IMR-90 (cell line): Measurements from ENCODE around the gene TSPO. TPM values are rescaled to one million over a fixed set of nuclear protein-coding genes. Genes with fewer than 3 reads are reported as not detected.

ENCODE experiments used
- ATAC-seq: fragments of 200-7000 bp; cut with Tn5 transposase; 2 replicates; pipeline ENCODE4 v1.9.1; 2020; ENCODE audit warnings: low read depth, mild to moderate bottlenecking, moderate library complexity
- BruUV-seq: library from RNA; stranded (reverse); fragments of 400-500 nt; replicated peaks from 2 replicates; lab custom pipeline; 2021; lab: Mats Ljungman, UMichigan
- CTCF ChIA-PET: fragments of 300-600 bp; formaldehyde crosslinking; extraction: SDS; loops from one replicate; lab custom pipeline; 2021; ENCODE audit warnings: antibody characterized with exemption; lab: Yijun Ruan, JAX
- POLR2A ChIA-PET: fragments of 300-600 bp; sonication (Branson Sonifier 250); formaldehyde crosslinking; loops from one replicate; lab custom pipeline; 2022; ENCODE audit warnings: antibody characterized with exemption; ENCODE audit not compliant: unreplicated experiment; lab: Charles Lee
- DNase-seq: peaks from one replicate; pipeline ENCODE4 v3.0.0; 2013
- H2AFZ ChIP-seq: replicated peaks from 2 replicates; pipeline ENCODE3; 2013; ENCODE audit warnings: low read length, mild to moderate bottlenecking; ENCODE audit not compliant: poor library complexity
- H2AK5ac ChIP-seq: 2 replicates; pipeline ENCODE4 v1.6.1; 2013; ENCODE audit warnings: low read depth, low read length, inconsistent platforms
- H2AK9ac ChIP-seq: replicated peaks from 2 replicates; pipeline ENCODE3; 2013; ENCODE audit warnings: mild to moderate bottlenecking, low read depth, low read length, moderate library complexity; ENCODE audit not compliant: poor library complexity
- H2BK120ac ChIP-seq: 2 replicates; pipeline ENCODE4 v1.6.1; 2013; ENCODE audit warnings: low read depth, low read length, inconsistent platforms
- H2BK15ac ChIP-seq: 3 replicates; pipeline ENCODE4 v1.6.1; 2013; ENCODE audit warnings: low read depth, low read length, inconsistent platforms
- H2BK20ac ChIP-seq: 2 replicates; pipeline ENCODE4 v1.6.1; 2013; ENCODE audit warnings: low read depth, mild to moderate bottlenecking, inconsistent platforms, low read length, moderate library complexity
- H2BK5ac ChIP-seq: 2 replicates; pipeline ENCODE4 v1.6.1; 2013; ENCODE audit warnings: mild to moderate bottlenecking, low read depth, low read length, inconsistent platforms; ENCODE audit not compliant: poor library complexity, severe bottlenecking
- H3K14ac ChIP-seq: replicated peaks from 2 replicates; pipeline ENCODE4 v1.6.1; 2013; ENCODE audit warnings: low read depth, low read length, inconsistent platforms
- H3K18ac ChIP-seq: 2 replicates; pipeline ENCODE4 v1.6.1; 2013; ENCODE audit warnings: low read depth, low read length, control low read depth
- H3K23ac ChIP-seq: 2 replicates; pipeline ENCODE4 v1.6.1; 2013; ENCODE audit warnings: low read depth, low read length, inconsistent platforms
- H3K27ac ChIP-seq: 2 replicates; pipeline ENCODE4 v1.5.1; 2013; ENCODE audit warnings: mild to moderate bottlenecking, control low read depth, low read length; ENCODE audit not compliant: insufficient read depth
- H3K27me3 ChIP-seq: 2 replicates; pipeline ENCODE4 v1.6.1; 2013; ENCODE audit warnings: low read length; ENCODE audit not compliant: control insufficient read depth, insufficient read depth
- H3K36me3 ChIP-seq: 2 replicates; pipeline ENCODE4 v1.6.1; 2013; ENCODE audit warnings: low read length, mixed read lengths; ENCODE audit not compliant: control insufficient read depth, insufficient read depth
- H3K4ac ChIP-seq: 2 replicates; pipeline ENCODE4 v1.6.1; 2013; ENCODE audit warnings: low read depth, low read length, inconsistent platforms
- H3K4me1 ChIP-seq: 2 replicates; pipeline ENCODE4 v1.6.1; 2013; ENCODE audit warnings: low read length, mixed read lengths; ENCODE audit not compliant: control insufficient read depth, insufficient read depth
- H3K4me2 ChIP-seq: 2 replicates; pipeline ENCODE4 v1.6.1; 2013; ENCODE audit warnings: low read depth, mild to moderate bottlenecking, control low read depth, low read length, moderate library complexity
- H3K4me3 ChIP-seq: 2 replicates; pipeline ENCODE4 v1.5.1; 2013; ENCODE audit warnings: low read depth, mild to moderate bottlenecking, control low read depth, low read length, moderate library complexity; ENCODE audit not compliant: insufficient read depth
- H3K56ac ChIP-seq: 2 replicates; pipeline ENCODE4 v1.6.1; 2013; ENCODE audit warnings: low read length, inconsistent platforms; ENCODE audit not compliant: insufficient read depth; ENCODE audit errors: extremely low read depth
- H3K79me1 ChIP-seq, 2 experiments: 2 replicates each; pipeline ENCODE4 v1.6.1; 2013; ENCODE audit warnings: low read length in 2 of 2, inconsistent platforms in 1 of 2, low read depth in 1 of 2
- H3K9ac ChIP-seq: 2 replicates; pipeline ENCODE4 v1.6.1; 2013; ENCODE audit warnings: low read depth, low read length, control low read depth
- H3K9me1 ChIP-seq: 2 replicates; pipeline ENCODE4 v1.6.1; 2013; ENCODE audit warnings: low read length, inconsistent platforms; ENCODE audit not compliant: insufficient read depth
- H3K9me3 ChIP-seq: 2 replicates; pipeline ENCODE4 v1.6.1; 2013; ENCODE audit warnings: low read length; ENCODE audit not compliant: control insufficient read depth, insufficient read depth
- H4K20me1 ChIP-seq: 2 replicates; pipeline ENCODE4 v1.6.1; 2013; ENCODE audit warnings: low read length, inconsistent platforms; ENCODE audit not compliant: insufficient read depth
- H4K5ac ChIP-seq: 2 replicates; pipeline ENCODE4 v1.6.1; 2013; ENCODE audit warnings: mild to moderate bottlenecking, low read depth, low read length, control low read depth
- H4K8ac ChIP-seq, 2 experiments: 2 replicates each; pipeline ENCODE4 v1.6.1; 2013; ENCODE audit warnings: low read depth in 2 of 2, low read length in 2 of 2, control low read depth in 1 of 2, inconsistent platforms in 1 of 2
- H4K91ac ChIP-seq: 2 replicates; pipeline ENCODE4 v1.6.1; 2013; ENCODE audit warnings: low read depth, low read length, inconsistent platforms; ENCODE audit not compliant: insufficient read depth
- BHLHE40 ChIP-seq: fragments of 150-350 bp; IDR thresholded peaks from 2 replicates; pipeline ENCODE4 v1.6.1; 2016; ENCODE audit warnings: mild to moderate bottlenecking, low read depth, low read length
- CEBPB ChIP-seq: IDR thresholded peaks from 2 replicates; pipeline ENCODE4 v1.6.1; 2012; ENCODE audit warnings: low read depth, low read length, improper control_type of control experiment
- CHD1 ChIP-seq: IDR thresholded peaks from 2 replicates; pipeline ENCODE4 v1.6.1; 2012; ENCODE audit warnings: low read depth, low read length, improper control_type of control experiment
- CTCF ChIP-seq: conservative IDR thresholded peaks from 2 replicates; pipeline ENCODE4 v1.5.1; 2012; ENCODE audit warnings: mild to moderate bottlenecking, low read depth, low read length, improper control_type of control experiment
- ELK1 ChIP-seq: fragments of 150-350 bp; IDR thresholded peaks from 2 replicates; pipeline ENCODE4 v1.6.1; 2016; ENCODE audit warnings: low read depth, mild to moderate bottlenecking, low read length, moderate library complexity, borderline replicate concordance
- FOS ChIP-seq: fragments of 150-350 bp; IDR thresholded peaks from 2 replicates; pipeline ENCODE4 v1.6.1; 2016; ENCODE audit warnings: low read depth, low read length
- MAFK ChIP-seq: IDR thresholded peaks from 2 replicates; pipeline ENCODE4 v1.6.1; 2012; ENCODE audit warnings: low read depth, low read length, improper control_type of control experiment
- MAZ ChIP-seq: IDR thresholded peaks from 2 replicates; pipeline ENCODE4 v1.6.1; 2012; ENCODE audit warnings: low read depth, mild to moderate bottlenecking, low read length, improper control_type of control experiment, moderate library complexity, borderline replicate concordance
- MXI1 ChIP-seq: IDR thresholded peaks from 2 replicates; pipeline ENCODE4 v1.6.1; 2012; ENCODE audit warnings: low read depth, mild to moderate bottlenecking, low read length, moderate library complexity, borderline replicate concordance
- NFE2L2 ChIP-seq: fragments of 150-350 bp; IDR thresholded peaks from 2 replicates; pipeline ENCODE4 v1.6.1; 2016; ENCODE audit warnings: low read depth, mild to moderate bottlenecking, low read length
- POLR2A ChIP-seq: IDR thresholded peaks from 2 replicates; pipeline ENCODE4 v1.6.1; 2012; ENCODE audit warnings: mild to moderate bottlenecking, low read depth, low read length
- RCOR1 ChIP-seq: IDR thresholded peaks from 2 replicates; pipeline ENCODE4 v1.6.1; 2012; ENCODE audit warnings: mild to moderate bottlenecking, low read length, improper control_type of control experiment; ENCODE audit not compliant: insufficient replicate concordance
- RFX5 ChIP-seq: IDR thresholded peaks from 2 replicates; pipeline ENCODE4 v1.8.0; 2012; ENCODE audit warnings: low read depth, mild to moderate bottlenecking, low read length, moderate library complexity
- SMC3 ChIP-seq: fragments of 150-350 bp; IDR thresholded peaks from 2 replicates; pipeline ENCODE4 v1.6.1; 2016; ENCODE audit warnings: low read depth, mild to moderate bottlenecking, antibody characterized with exemption, low read length, moderate library complexity
- USF2 ChIP-seq: fragments of 150-350 bp; IDR thresholded peaks from 2 replicates; pipeline ENCODE4 v1.6.1; 2017; ENCODE audit warnings: mild to moderate bottlenecking, antibody characterized with exemption, low read length, low read depth
- WGBS, 2 experiments: methylation state at CpG; one replicate each; pipeline versions ENCODE4 v1.1.5 to v1.1.7; 2013; ENCODE audit warnings: missing lambda C conversion rate in 2 of 2; ENCODE audit not compliant: insufficient read length in 1 of 2; ENCODE audit errors: extremely low coverage in 2 of 2; 5-methylcytosine and 5-hydroxymethylcytosine counted together
- dilution Hi-C: fragments of 300-500 bp; cut with HindIII; formaldehyde crosslinking; loops from one replicate; pipeline ENCODE4 v1.14.3; 2018; ENCODE audit warnings: low sequenced_read_pairs; ENCODE audit not compliant: unreplicated experiment
- in situ Hi-C: fragments of 300-500 bp; cut with MboI; formaldehyde crosslinking; loops from 3 replicates; pipeline ENCODE4 v1.14.3; 2019; ENCODE audit warnings: low sequenced_read_pairs, inconsistent platforms, mixed read lengths
- intact Hi-C: fragments of 100-400 bp; cut with micrococcal nuclease; formaldehyde crosslinking; loops from 2 replicates; pipeline ENCODE4 v1.10.0; 2022
- polyA plus RNA-seq, 3 experiments: library from polyadenylated mRNA; depleted of rRNA; stranded (reverse); fragments of >200 nt; gene quantifications; 2 replicates each; pipeline ENCODE4 v1.2.3, GENCODE V29; 2012; ENCODE audit warnings: low replicate concordance in 1 of 3
- total RNA-seq: library from RNA; depleted of rRNA; stranded (reverse); fragments of >200 nt; gene quantifications from 2 replicates; pipeline ENCODE4 v1.2.3, GENCODE V29; 2012

The TSPO gene
- total and polyA plus RNA-seq, 2 of the 4 experiments (the other 2 are of a cell fraction), result 115 to 297 TPM

GRCh38 chr22:43181321-43182076 is 30.1 kb downstream of the TSPO start:
- intact Hi-C loops, result no loop called here
- ChIA-PET CTCF (no interaction called here), POLR2A (no interaction called here)
- no peak overlapping the region for H2BK20ac ChIP-seq
- H4K5ac ChIP-seq, result no peak overlapping the region
- H2BK120ac ChIP-seq, result no peak overlapping the region
- H2BK15ac ChIP-seq, result no peak overlapping the region
- dilution Hi-C loops, result no loop called here
- 85% methylated on average over 6 of the region's 13 CpGs; no CpG with 5 or more reads in 1 of the 2 experiments for WGBS, 2 experiments
- H3K18ac ChIP-seq, result no peak overlapping the region
- H2AK9ac ChIP-seq, result peak overlapping the region; percentile 55
- no peak overlapping the region for H3K14ac ChIP-seq
- no peak overlapping the region for H4K91ac ChIP-seq
- H3K23ac ChIP-seq, result no peak overlapping the region
- H2AFZ ChIP-seq, result no peak overlapping the region
- no peak for DNase-seq
- peaks cover 18% of the 10 kb centered on the region for H3K9me1 ChIP-seq
- peaks cover 5% of the 10 kb centered on the region for H3K4me1 ChIP-seq
- H3K9me3 ChIP-seq, result no peaks in the 10 kb centered on the region
- H3K27ac ChIP-seq, result no peak overlapping the region
- H3K56ac ChIP-seq, result no peak overlapping the region
- H2AK5ac ChIP-seq, result no peak overlapping the region
- H3K9ac ChIP-seq, result no peak overlapping the region
- no peak for TF ChIP-seq NFE2L2
- no peak for TF ChIP-seq RFX5
- no peak for TF ChIP-seq SMC3
- no peak for TF ChIP-seq RCOR1
- TF ChIP-seq CTCF, result no peak
- TF ChIP-seq MAZ, result no peak
- TF ChIP-seq CEBPB, result no peak
- TF ChIP-seq FOS, result no peak
- no peak for TF ChIP-seq CHD1
- no peak for TF ChIP-seq BHLHE40
- no peak for TF ChIP-seq MXI1
- TF ChIP-seq POLR2A, result no peak
- TF ChIP-seq ELK1, result no peak
- TF ChIP-seq MAFK, result no peak
- TF ChIP-seq USF2, result no peak
- no peaks in the 10 kb centered on the region for H3K27me3 ChIP-seq
- H3K36me3 ChIP-seq, result peaks cover 19% of the 10 kb centered on the region; the same call in 1 of the 2 replicates
- no peak for ATAC-seq
- no peak overlapping the region for H2BK5ac ChIP-seq
- H4K8ac ChIP-seq, result no peak overlapping the region
- no peak overlapping the region for H3K4ac ChIP-seq
- in situ Hi-C loops, result no loop called here
- peaks cover 3 to 48% of the 10 kb centered on the region in 2 experiments; a peak in 3 of 4 replicates for H3K79me1 ChIP-seq
- H4K20me1 ChIP-seq, result peaks cover 17% of the 10 kb centered on the region
- BruUV-seq, result no TSS peak
- H3K4me2 ChIP-seq, result no peak overlapping the region
- no peak overlapping the region for H3K4me3 ChIP-seq
